PC-9 (cell line): Measurements from ENCODE around the gene CTDSP2. TPM values are rescaled to one million over a fixed set of nuclear protein-coding genes. Genes with fewer than 3 reads are reported as not detected.

Source experiments
- BruUV-seq: library from RNA; stranded (reverse); fragments of 400-500 nt; replicated peaks from 2 replicates; lab custom pipeline; 2021; lab: Mats Ljungman, UMichigan
- CTCF ChIA-PET: fragments of 300-600 bp; sonication (Branson Sonifier 250); formaldehyde crosslinking; loops from one replicate; lab custom pipeline; 2022; ENCODE audit warnings: antibody characterized with exemption; lab: Charles Lee
- POLR2A ChIA-PET: fragments of 300-600 bp; sonication (Branson Sonifier 250); formaldehyde crosslinking; loops from one replicate; lab custom pipeline; 2022; ENCODE audit warnings: antibody characterized with exemption; ENCODE audit not compliant: unreplicated experiment; lab: Charles Lee
- DNase-seq, 2 experiments: peaks; one replicate each; pipeline versions ENCODE4 v3.0.0 to v3.0.0-alpha.2; 2015 to 2022; ENCODE audit warnings: mixed read lengths in 1 of 2
- H2AFZ ChIP-seq: fragments of 200-600 bp; sonication (generic); 2 replicates; pipeline ENCODE4 v1.8.1; 2017; ENCODE audit warnings: antibody characterized with exemption
- H3F3A ChIP-seq: fragments of 200-600 bp; sonication (generic); 2 replicates; pipeline ENCODE4 v1.8.1; 2017; ENCODE audit warnings: antibody characterized with exemption, mild to moderate bottlenecking, low read depth; ENCODE audit not compliant: insufficient read depth
- H3K27ac ChIP-seq: fragments of 200-600 bp; sonication (generic); 2 replicates; pipeline ENCODE4 v1.6.1; 2016; ENCODE audit warnings: mixed run types
- H3K27me3 ChIP-seq: fragments of 200-600 bp; sonication (generic); 2 replicates; pipeline ENCODE4 v1.6.1; 2016; ENCODE audit warnings: low read depth, mixed run types; ENCODE audit not compliant: insufficient read depth
- H3K36me3 ChIP-seq: fragments of 200-600 bp; sonication (generic); 2 replicates; pipeline ENCODE4 v1.6.1; 2016; ENCODE audit warnings: low read depth, mixed run types
- H3K4me1 ChIP-seq: fragments of 200-600 bp; sonication (generic); replicated peaks from 2 replicates; pipeline ENCODE4 v1.6.1; 2016; ENCODE audit warnings: mixed run types; ENCODE audit not compliant: insufficient read depth
- H3K4me2 ChIP-seq: fragments of 200-600 bp; sonication (generic); 2 replicates; pipeline ENCODE4 v1.6.1; 2017; ENCODE audit warnings: mixed run types
- H3K4me3 ChIP-seq: fragments of 200-600 bp; sonication (generic); 2 replicates; pipeline ENCODE4 v1.6.1; 2016; ENCODE audit warnings: mixed run types
- H3K79me2 ChIP-seq: fragments of 200-600 bp; sonication (generic); 2 replicates; pipeline ENCODE4 v1.6.1; 2017; ENCODE audit warnings: low read depth, mixed run types
- H3K9me2 ChIP-seq: fragments of 200-600 bp; sonication (generic); 2 replicates; pipeline ENCODE4 v1.8.1; 2017; ENCODE audit warnings: mild to moderate bottlenecking; ENCODE audit not compliant: insufficient read depth
- H3K9me3 ChIP-seq: fragments of 200-600 bp; sonication (generic); 2 replicates; pipeline ENCODE4 v1.8.1; 2016; ENCODE audit warnings: low read depth; ENCODE audit not compliant: insufficient read depth
- H4K20me1 ChIP-seq: fragments of 200-600 bp; sonication (generic); 2 replicates; pipeline ENCODE4 v1.8.1; 2017; ENCODE audit not compliant: insufficient read depth
- CTCF ChIP-seq: fragments of 200-600 bp; sonication (generic); conservative IDR thresholded peaks from 2 replicates; pipeline ENCODE4 v1.6.1; 2017; ENCODE audit warnings: mixed run types, antibody characterized with exemption, mild to moderate bottlenecking, moderate library complexity
- EZH2 ChIP-seq: fragments of 200-600 bp; sonication (generic); IDR thresholded peaks from 2 replicates; pipeline ENCODE4 v1.8.0; 2017; ENCODE audit warnings: antibody characterized with exemption, low read depth
- intact Hi-C: fragments of 100-400 bp; cut with micrococcal nuclease; formaldehyde crosslinking; loops from one replicate; pipeline ENCODE4 v1.10.0; 2022; ENCODE audit not compliant: unreplicated experiment
- total RNA-seq: library from RNA; stranded (reverse); gene quantifications from 2 replicates; pipeline ENCODE4 v1.2.3, GENCODE V29; 2021

Gene CTDSP2
- total RNA-seq, 1 experiment from 2014 or later, result 102 TPM

DNA sequence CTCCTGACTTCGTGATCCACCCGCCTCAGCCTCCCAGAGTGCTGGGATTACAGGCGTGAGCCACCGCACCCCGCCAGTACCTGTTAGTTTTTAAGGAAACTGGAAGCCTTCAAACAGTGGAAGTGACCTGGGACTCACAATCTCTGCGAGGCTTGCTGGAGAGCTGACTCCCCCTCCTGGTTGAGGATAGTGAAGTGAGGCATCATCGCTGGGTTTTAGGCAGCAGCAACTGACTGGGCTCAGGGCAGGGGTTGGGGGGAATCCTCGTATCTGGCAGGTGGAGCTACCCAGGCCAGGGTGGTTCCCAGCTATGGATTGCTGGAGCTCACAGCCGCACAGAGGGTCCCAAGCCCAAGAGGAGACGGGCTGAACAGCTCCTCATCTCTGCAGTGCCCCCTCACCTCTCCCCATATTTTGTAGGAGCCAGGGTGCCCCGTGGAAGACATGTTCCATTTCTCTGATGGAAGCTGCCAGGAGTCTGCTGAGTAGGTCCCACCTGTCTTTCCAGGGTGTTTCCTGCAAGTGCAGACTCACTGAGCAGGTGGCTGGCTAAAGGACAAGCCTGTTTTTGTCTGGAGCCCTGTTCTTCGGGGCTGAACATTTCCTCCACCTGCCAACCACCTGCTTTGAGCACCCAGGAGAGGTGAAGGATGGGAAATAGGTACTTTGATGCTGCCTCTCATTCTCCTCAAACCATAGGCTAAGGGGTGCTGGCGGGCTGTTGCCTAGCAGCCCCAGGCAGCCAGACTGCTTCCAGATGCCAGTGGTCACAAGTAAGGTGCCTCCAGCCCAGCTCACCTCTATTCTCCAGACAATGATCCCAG lies 31.1 kb downstream of the CTDSP2 start:
- no peaks in the 10 kb centered on the region for H3K9me3 ChIP-seq
- no peaks in the 10 kb centered on the region for H4K20me1 ChIP-seq

GRCh38 chr12:57813971-57814772 lies 32.4 kb downstream of the CTDSP2 start:
- no peak overlapping the region for H3K4me3 ChIP-seq
- POLR2A ChIA-PET, result no interaction called here
- H3K4me1 ChIP-seq, result peaks cover 10% of the 10 kb centered on the region; the same call in 1 of the 2 replicates
- no peaks in the 10 kb centered on the region for H3K79me2 ChIP-seq
- no peak overlapping the region for H3K4me2 ChIP-seq
- no peaks in the 10 kb centered on the region for H4K20me1 ChIP-seq
- H3K27ac ChIP-seq, result no peak overlapping the region
- no peak for TF ChIP-seq CTCF
- TF ChIP-seq EZH2, result no peak
- intact Hi-C loops, result no loop called here
- no peaks in the 10 kb centered on the region for H3K27me3 ChIP-seq
- BruUV-seq, result no TSS peak
- H3K9me3 ChIP-seq, result no peaks in the 10 kb centered on the region
- CTCF ChIA-PET, result no interaction called here
- no peak for DNase-seq
- peaks cover 12% of the 10 kb centered on the region; the same call in 1 of the 2 replicates for H3F3A ChIP-seq
- no peaks in the 10 kb centered on the region for H3K9me2 ChIP-seq
- H2AFZ ChIP-seq, result no peak overlapping the region
- no peaks in the 10 kb centered on the region for H3K36me3 ChIP-seq

More for the DNA sequence above, 31.1 kb downstream of the CTDSP2 start:
- H3K79me2 ChIP-seq, result no peaks in the 10 kb centered on the region
- no peaks in the 10 kb centered on the region for H3K36me3 ChIP-seq
- H3K27ac ChIP-seq, result no peak overlapping the region
- H2AFZ ChIP-seq, result no peak overlapping the region
- no peaks in the 10 kb centered on the region for H3K27me3 ChIP-seq
- H3F3A ChIP-seq, result peaks cover 12% of the 10 kb centered on the region; the same call in 1 of the 2 replicates
- intact Hi-C loops, result no loop called here
- ChIA-PET CTCF (no interaction called here), POLR2A (no interaction called here)
- TF ChIP-seq CTCF (no peak), EZH2 (no peak)
- BruUV-seq, result no TSS peak
- no peaks in the 10 kb centered on the region for H3K9me2 ChIP-seq
- H3K4me2 ChIP-seq, result no peak overlapping the region
- DNase-seq, result no peak
- peaks cover 7% of the 10 kb centered on the region; the same call in 1 of the 2 replicates for H3K4me1 ChIP-seq
- H3K4me3 ChIP-seq, result no peak overlapping the region

- H3K36me3 ChIP-seq, result no peaks in the 10 kb centered on the region
- H3K9me3 ChIP-seq, result no peaks in the 10 kb centered on the region
- H4K20me1 ChIP-seq, result no peaks in the 10 kb centered on the region
- H3K9me2 ChIP-seq, result no peaks in the 10 kb centered on the region
- ChIA-PET CTCF (no interaction called here), POLR2A (no interaction called here)
- TF ChIP-seq CTCF (no peak), EZH2 (no peak)
- H3K79me2 ChIP-seq, result no peaks in the 10 kb centered on the region
- H3K27ac ChIP-seq, result no peak overlapping the region
- peaks cover 7% of the 10 kb centered on the region; the same call in 1 of the 2 replicates for H3F3A ChIP-seq
- DNase-seq, result no peak
- H3K27me3 ChIP-seq, result no peaks in the 10 kb centered on the region
- no peak overlapping the region for H3K4me3 ChIP-seq
- intact Hi-C loops, result no loop called here
- no peak overlapping the region for H2AFZ ChIP-seq
- BruUV-seq, result no TSS peak
- H3K4me1 ChIP-seq, result peaks cover 10% of the 10 kb centered on the region; the same call in 1 of the 2 replicates
- no peak overlapping the region for H3K4me2 ChIP-seq
These were observed 33.2 kb downstream of the CTDSP2 start for GRCh38 chr12:57813111-57813970.
